ENCODE results near the gene SETD3.

DNA sequence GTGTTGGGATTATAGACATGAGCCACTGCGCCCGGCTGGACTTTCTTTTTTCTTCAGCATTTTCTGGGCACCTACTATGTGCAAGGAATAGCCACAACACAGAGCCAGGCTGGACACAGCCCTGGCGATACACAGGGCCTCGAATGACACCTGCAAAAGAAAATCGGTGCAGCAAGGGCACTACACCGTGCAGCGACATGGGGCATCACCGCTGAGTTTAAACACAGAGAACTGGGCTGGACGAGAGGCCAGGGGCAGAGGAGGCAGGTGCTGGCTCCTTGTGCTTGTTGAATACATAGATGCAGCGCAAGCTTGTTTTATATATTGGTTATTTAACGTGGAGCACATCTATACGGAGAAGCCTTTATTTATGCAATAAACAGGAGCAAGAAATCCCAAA, 92.4 kb downstream of the SETD3 start:
- TF ChIP-seq, protein P1, sequence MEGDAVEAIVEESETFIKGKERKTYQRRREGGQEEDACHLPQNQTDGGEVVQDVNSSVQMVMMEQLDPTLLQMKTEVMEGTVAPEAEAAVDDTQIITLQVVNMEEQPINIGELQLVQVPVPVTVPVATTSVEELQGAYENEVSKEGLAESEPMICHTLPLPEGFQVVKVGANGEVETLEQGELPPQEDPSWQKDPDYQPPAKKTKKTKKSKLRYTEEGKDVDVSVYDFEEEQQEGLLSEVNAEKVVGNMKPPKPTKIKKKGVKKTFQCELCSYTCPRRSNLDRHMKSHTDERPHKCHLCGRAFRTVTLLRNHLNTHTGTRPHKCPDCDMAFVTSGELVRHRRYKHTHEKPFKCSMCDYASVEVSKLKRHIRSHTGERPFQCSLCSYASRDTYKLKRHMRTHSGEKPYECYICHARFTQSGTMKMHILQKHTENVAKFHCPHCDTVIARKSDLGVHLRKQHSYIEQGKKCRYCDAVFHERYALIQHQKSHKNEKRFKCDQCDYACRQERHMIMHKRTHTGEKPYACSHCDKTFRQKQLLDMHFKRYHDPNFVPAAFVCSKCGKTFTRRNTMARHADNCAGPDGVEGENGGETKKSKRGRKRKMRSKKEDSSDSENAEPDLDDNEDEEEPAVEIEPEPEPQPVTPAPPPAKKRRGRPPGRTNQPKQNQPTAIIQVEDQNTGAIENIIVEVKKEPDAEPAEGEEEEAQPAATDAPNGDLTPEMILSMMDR (IDR thresholded peaks at IDR 0.05): no peak
- TF ChIP-seq POLR2AphosphoS5 (IDR thresholded peaks at IDR 0.05): no peak
- no peak for TF ChIP-seq EP300 (IDR thresholded peaks at IDR 0.05)
- TF ChIP-seq POLR2A (IDR thresholded peaks at IDR 0.05): no peak

Measured in gastroesophageal sphincter (tissue), 3 donors.